ENCODE measurements around the gene CR2. TPM values are rescaled to one million over a fixed set of nuclear protein-coding genes. Genes with fewer than 3 reads are reported as not detected.

CR2 gene
- total RNA-seq, 1 experiment from 2014 or later = 1.8 TPM

- no peak overlapping the region for H4K8ac ChIP-seq (replicated peaks; ENCODE audit: insufficient read length, low read depth, low read length)
- H3T11ph ChIP-seq (ENCODE audit: low read length) = no peak overlapping the region
- no peak overlapping the region for H3K56ac ChIP-seq (ENCODE audit: insufficient read length, low read depth, low read length)
- no peaks in the 10 kb centered on the region for H3K9me3 Mint-ChIP-seq
- H3K23me2 ChIP-seq (ENCODE audit: insufficient read length, low read depth, low read length, poor library complexity, severe bottlenecking) = no peaks in the 10 kb centered on the region
- H2AK5ac ChIP-seq (ENCODE audit: insufficient read length, low read length) = no peak overlapping the region
- no peak overlapping the region for H4K5ac ChIP-seq (ENCODE audit: insufficient read length, low read depth, low read length)
- no peak overlapping the region for H2AFZ ChIP-seq (ENCODE audit: low read length)
- no peak for TF ChIP-seq CTCF (conservative IDR thresholded peaks at IDR 0.05)
- no peak overlapping the region for H3K23ac ChIP-seq (ENCODE audit: insufficient read length, low read depth, low read length)
- H3K36me3 Mint-ChIP-seq (ENCODE audit: insufficient read depth in 1 of 3, low read depth in 3 of 3) = no peaks in the 10 kb centered on the region
- no peaks in the 10 kb centered on the region for H3K4me1 ChIP-seq (ENCODE audit: insufficient read depth, low read length)
- H3K79me2 ChIP-seq (ENCODE audit: insufficient read depth, low read length) = no peaks in the 10 kb centered on the region
- no peaks in the 10 kb centered on the region for H3K27me3 ChIP-seq (ENCODE audit: insufficient read depth, low read length)
- no peak overlapping the region for H3K4me3 Mint-ChIP-seq
- peaks cover 8% of the 10 kb centered on the region for H3K27me3 Mint-ChIP-seq (ENCODE audit: low read depth)
- H3K27ac Mint-ChIP-seq = no peak overlapping the region
- no peaks in the 10 kb centered on the region for H3K4me1 Mint-ChIP-seq
- no peaks in the 10 kb centered on the region for H3K9me3 ChIP-seq (ENCODE audit: control insufficient read depth, low read depth, low read length)
- H3K4ac ChIP-seq (ENCODE audit: low read depth, low read length) = no peak overlapping the region
- no peak overlapping the region for H2BK120ac ChIP-seq (ENCODE audit: low read depth, low read length, poor library complexity, severe bottlenecking)
- no peak overlapping the region for H4K91ac ChIP-seq (ENCODE audit: insufficient read length, low read depth, low read length)
- H3K79me1 ChIP-seq (ENCODE audit: insufficient read depth, low read depth, low read length, poor library complexity, severe bottlenecking) = no peaks in the 10 kb centered on the region
- H4K20me1 ChIP-seq (ENCODE audit: control insufficient read depth, insufficient read depth, insufficient read length) = no peaks in the 10 kb centered on the region
- H3K18ac ChIP-seq (ENCODE audit: insufficient read length, low read depth, low read length) = no peak overlapping the region
- no peak overlapping the region for H2BK20ac ChIP-seq (ENCODE audit: low read depth, low read length, poor library complexity, severe bottlenecking)
- no peak overlapping the region for H3K9ac ChIP-seq (ENCODE audit: extremely low read depth, insufficient read length, low read length)
- no peak overlapping the region for H2BK5ac ChIP-seq (ENCODE audit: insufficient read length, low read length)
- no peak overlapping the region for H3K27ac ChIP-seq (ENCODE audit: insufficient read length, low read depth, low read length)
- no peak overlapping the region for H2BK15ac ChIP-seq (ENCODE audit: low read depth, low read length)
- H3K4me2 ChIP-seq (ENCODE audit: insufficient read depth, insufficient read length, low read length) = no peak overlapping the region
- DNase-seq = no peak
- H2BK12ac ChIP-seq (ENCODE audit: insufficient read length, low read depth, low read length) = no peak overlapping the region
- H3K14ac ChIP-seq (ENCODE audit: insufficient read depth, low read length) = no peak overlapping the region
Measured at GRCh38 chr1:207504438-207504837, 50.3 kb downstream of the CR2 start.

All from H9 (cell line).